Loucy (cell line): ENCODE results near the gene CXXC1.
"Not testable (repeated sequence)": the region's sequence is repeated elsewhere in the genome, so short reads cannot be mapped to it uniquely, and the experiment has no call there.

ENCODE experiments used
- H2AFZ ChIP-seq: fragments of 200-600 bp; sonication (generic); 2 replicates; pipeline ENCODE4 v1.6.0; 2016; ENCODE audit warnings: antibody characterized with exemption, mild to moderate bottlenecking, low read length, moderate library complexity
- H3F3A ChIP-seq: fragments of 200-600 bp; 2 replicates; pipeline ENCODE4 v1.6.0; 2016; ENCODE audit warnings: antibody characterized with exemption, low read depth, mild to moderate bottlenecking
- H3K27me3 ChIP-seq: fragments of 200-600 bp; sonication (generic); 2 replicates; pipeline ENCODE4 v1.6.1; 2014; ENCODE audit warnings: low read length, mild to moderate bottlenecking; ENCODE audit not compliant: insufficient read depth, poor library complexity, severe bottlenecking
- H3K36me3 ChIP-seq: fragments of 200-600 bp; sonication (generic); 2 replicates; pipeline ENCODE4 v1.6.1; 2016; ENCODE audit warnings: low read length; ENCODE audit not compliant: insufficient read depth
- H3K4me1 ChIP-seq: fragments of 200-600 bp; sonication (generic); 2 replicates; pipeline ENCODE4 v1.5.1; 2014; ENCODE audit warnings: low read length, mild to moderate bottlenecking; ENCODE audit not compliant: insufficient read depth, poor library complexity, severe bottlenecking
- H3K4me2 ChIP-seq: fragments of 200-600 bp; sonication (generic); 2 replicates; pipeline ENCODE4 v1.6.0; 2014; ENCODE audit warnings: antibody characterized with exemption, low read length, low read depth, mild to moderate bottlenecking; ENCODE audit not compliant: poor library complexity, severe bottlenecking
- H3K4me3 ChIP-seq: fragments of 200-600 bp; sonication (generic); 2 replicates; pipeline ENCODE4 v1.5.1; 2014; ENCODE audit warnings: low read length, mild to moderate bottlenecking, mixed read lengths; ENCODE audit not compliant: poor library complexity, severe bottlenecking
- H3K79me2 ChIP-seq: fragments of 200-600 bp; sonication (generic); 2 replicates; pipeline ENCODE4 v1.6.1; 2014; ENCODE audit warnings: low read length; ENCODE audit not compliant: insufficient read depth
- H3K9ac ChIP-seq: fragments of 200-600 bp; sonication (generic); 2 replicates; pipeline ENCODE4 v1.6.0; 2014; ENCODE audit warnings: mild to moderate bottlenecking, low read depth, low read length, moderate library complexity; ENCODE audit not compliant: poor library complexity, severe bottlenecking
- H3K9me2 ChIP-seq: fragments of 200-600 bp; sonication (generic); replicated peaks from 2 replicates; pipeline ENCODE4 v1.6.1; 2016; ENCODE audit warnings: low read depth, low read length, mixed read lengths
- H3K9me3 ChIP-seq: fragments of 200-600 bp; sonication (generic); 2 replicates; pipeline ENCODE4 v1.6.1; 2014; ENCODE audit warnings: mild to moderate bottlenecking, antibody characterized with exemption, low read length, low read depth; ENCODE audit not compliant: insufficient read depth
- H4K20me1 ChIP-seq: fragments of 200-600 bp; sonication (generic); 2 replicates; pipeline ENCODE4 v1.6.0; 2014; ENCODE audit warnings: antibody characterized with exemption, low read length, mild to moderate bottlenecking; ENCODE audit not compliant: insufficient read depth, poor library complexity, severe bottlenecking
- EZH2phosphoT487 ChIP-seq: fragments of 200-600 bp; IDR thresholded peaks from 2 replicates; pipeline ENCODE4 v1.6.1; 2018; ENCODE audit warnings: antibody characterized with exemption, mild to moderate bottlenecking, moderate library complexity, borderline replicate concordance
- TF ChIP-seq, protein P1 (sequence below): fragments of 200-600 bp; sonication (generic); conservative IDR thresholded peaks from 2 replicates; pipeline ENCODE4 v1.5.1; 2014; ENCODE audit warnings: mild to moderate bottlenecking, antibody characterized with exemption, low read length

The CXXC1 gene

DNA sequence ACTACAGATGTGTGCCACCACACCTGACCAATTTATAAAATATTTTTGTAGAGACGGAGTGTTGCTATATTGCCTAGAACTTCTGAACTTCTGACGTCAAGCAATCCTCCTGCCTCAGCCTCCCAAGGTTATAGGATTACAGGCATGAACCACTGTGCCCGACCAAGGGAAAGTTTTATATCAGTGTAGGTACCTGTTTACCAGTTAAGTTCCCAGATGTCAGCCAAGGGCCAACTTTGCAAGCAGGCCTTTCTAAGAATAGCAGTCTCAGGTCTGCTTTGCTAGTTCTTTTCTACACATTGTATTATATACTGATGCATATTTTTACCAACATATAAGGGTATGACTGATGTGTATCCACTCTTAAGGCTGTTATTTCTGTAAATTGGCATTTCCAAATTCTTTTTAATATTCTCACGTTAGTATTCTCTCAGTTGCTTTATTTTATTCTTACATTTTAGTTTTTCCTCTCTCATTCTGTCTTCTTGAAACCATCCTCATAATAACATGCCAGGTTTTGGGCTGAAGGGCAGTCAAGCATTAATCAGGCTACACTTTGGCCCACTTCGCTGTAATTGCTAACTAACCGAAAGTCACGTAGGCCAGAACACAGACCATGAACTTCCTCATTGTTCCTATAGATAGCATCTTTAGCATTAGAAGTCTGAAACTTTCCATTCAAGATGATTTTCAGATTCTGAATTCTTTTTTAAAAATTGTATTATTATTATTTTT lies 25.0 kb upstream of the CXXC1 start:
- Histone ChIP-seq H3K9ac (no peak overlapping the region), H3K36me3 (no peaks in the 10 kb centered on the region), H3K4me3 (no peak overlapping the region), H3K4me1 (peaks cover 7% of the 10 kb centered on the region), H3K4me2 (no peak overlapping the region), H3K79me2 (no peaks in the 10 kb centered on the region), H3K9me3 (no peaks in the 10 kb centered on the region), H3K9me2 (no peaks in the 10 kb centered on the region), H3K27me3 (peaks cover 20% of the 10 kb centered on the region), H3F3A (no peaks in the 10 kb centered on the region), H2AFZ (no peak overlapping the region), H4K20me1 (no peaks in the 10 kb centered on the region)
- TF ChIP-seq, protein P1, sequence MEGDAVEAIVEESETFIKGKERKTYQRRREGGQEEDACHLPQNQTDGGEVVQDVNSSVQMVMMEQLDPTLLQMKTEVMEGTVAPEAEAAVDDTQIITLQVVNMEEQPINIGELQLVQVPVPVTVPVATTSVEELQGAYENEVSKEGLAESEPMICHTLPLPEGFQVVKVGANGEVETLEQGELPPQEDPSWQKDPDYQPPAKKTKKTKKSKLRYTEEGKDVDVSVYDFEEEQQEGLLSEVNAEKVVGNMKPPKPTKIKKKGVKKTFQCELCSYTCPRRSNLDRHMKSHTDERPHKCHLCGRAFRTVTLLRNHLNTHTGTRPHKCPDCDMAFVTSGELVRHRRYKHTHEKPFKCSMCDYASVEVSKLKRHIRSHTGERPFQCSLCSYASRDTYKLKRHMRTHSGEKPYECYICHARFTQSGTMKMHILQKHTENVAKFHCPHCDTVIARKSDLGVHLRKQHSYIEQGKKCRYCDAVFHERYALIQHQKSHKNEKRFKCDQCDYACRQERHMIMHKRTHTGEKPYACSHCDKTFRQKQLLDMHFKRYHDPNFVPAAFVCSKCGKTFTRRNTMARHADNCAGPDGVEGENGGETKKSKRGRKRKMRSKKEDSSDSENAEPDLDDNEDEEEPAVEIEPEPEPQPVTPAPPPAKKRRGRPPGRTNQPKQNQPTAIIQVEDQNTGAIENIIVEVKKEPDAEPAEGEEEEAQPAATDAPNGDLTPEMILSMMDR = no peak
- TF ChIP-seq EZH2phosphoT487 = no peak

DNA sequence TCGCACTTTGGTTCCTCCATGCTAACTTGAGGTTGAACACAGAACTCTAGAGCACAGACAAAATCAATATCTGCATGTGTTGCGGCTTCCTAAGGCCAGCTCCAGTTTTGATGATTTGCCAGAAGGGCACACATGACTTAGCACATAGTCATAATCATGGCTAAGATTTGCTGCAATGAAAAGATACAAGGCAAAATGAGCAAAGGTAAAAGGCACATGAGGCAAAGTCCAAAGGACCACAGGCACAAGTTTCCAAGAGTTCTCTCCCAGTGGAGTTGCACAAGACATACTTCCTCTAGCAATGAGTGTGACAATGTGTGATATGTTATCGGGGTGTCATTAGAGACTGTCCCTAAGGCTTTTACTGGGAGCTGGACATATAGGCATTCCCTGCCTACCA lies 24.2 kb upstream of the CXXC1 start:
- Histone ChIP-seq H3K79me2 (no peaks in the 10 kb centered on the region), H3K4me1 (peaks cover 11% of the 10 kb centered on the region), H3K4me3 (no peak overlapping the region), H3F3A (no peaks in the 10 kb centered on the region), H3K9me2 (no peaks in the 10 kb centered on the region), H3K9ac (no peak overlapping the region), H3K4me2 (no peak overlapping the region), H3K9me3 (no peaks in the 10 kb centered on the region), H3K27me3 (peaks cover 16% of the 10 kb centered on the region), H4K20me1 (no peaks in the 10 kb centered on the region), H3K36me3 (no peaks in the 10 kb centered on the region), H2AFZ (no peak overlapping the region)
- TF ChIP-seq, protein P1 = no peak
- TF ChIP-seq EZH2phosphoT487 = no peak

DNA sequence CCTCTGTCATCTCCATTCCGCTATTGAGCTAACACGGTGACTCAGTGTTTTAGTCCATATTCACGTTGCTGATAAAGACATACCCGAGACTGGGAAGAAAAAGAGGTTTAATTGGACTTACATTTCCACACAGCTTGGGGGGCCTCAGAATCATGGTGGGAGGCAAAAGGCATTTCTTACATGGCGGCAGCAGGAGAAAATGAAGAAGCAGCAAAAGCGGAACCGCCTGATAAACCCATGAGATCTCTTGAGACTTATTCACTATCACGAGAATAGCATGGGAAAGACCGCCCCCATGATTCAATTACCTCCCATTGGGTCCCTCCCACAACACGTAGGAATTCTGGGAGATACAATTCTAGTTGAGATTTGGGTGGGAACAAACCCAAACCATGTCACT lies 22.6 kb upstream of the CXXC1 start:
- no peaks in the 10 kb centered on the region for H3K36me3 ChIP-seq
- no peak overlapping the region for H3K4me2 ChIP-seq
- H3K79me2 ChIP-seq = no peaks in the 10 kb centered on the region
- no peak overlapping the region for H3K4me3 ChIP-seq
- H4K20me1 ChIP-seq = no peaks in the 10 kb centered on the region
- no peak for TF ChIP-seq EZH2phosphoT487
- TF ChIP-seq, protein P1 = no peak
- peaks cover 9% of the 10 kb centered on the region for H3K27me3 ChIP-seq
- no peaks in the 10 kb centered on the region for H3K9me2 ChIP-seq
- H3K4me1 ChIP-seq = peaks cover 11% of the 10 kb centered on the region
- H2AFZ ChIP-seq = no peak overlapping the region
- H3K9me3 ChIP-seq = peaks cover 3% of the 10 kb centered on the region; the same call in 1 of the 2 replicates
- no peak overlapping the region for H3K9ac ChIP-seq
- no peaks in the 10 kb centered on the region for H3F3A ChIP-seq

DNA sequence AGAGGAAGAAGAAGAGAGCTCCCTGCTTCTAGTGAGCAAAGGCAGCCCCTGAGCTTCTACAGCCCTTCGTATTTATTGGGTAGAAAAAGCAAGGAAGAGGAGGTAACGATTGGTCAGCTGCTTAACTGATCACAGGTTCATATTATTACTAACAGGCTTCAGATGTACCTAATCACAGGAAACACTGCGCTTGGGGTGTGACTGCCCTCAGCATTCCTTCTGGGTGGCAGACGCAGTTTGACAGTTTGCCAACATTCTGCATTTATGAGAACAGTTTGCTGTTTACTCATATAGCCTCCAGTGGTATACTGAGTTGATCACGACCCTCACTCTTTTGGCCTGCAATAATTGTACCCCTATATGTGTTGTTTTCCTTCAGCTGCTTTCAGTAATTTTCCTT lies 21.4 kb upstream of the CXXC1 start:
- not testable (repeated sequence) for H3K4me3 ChIP-seq, H3K9me2 ChIP-seq, H3K9ac ChIP-seq, H3K9me3 ChIP-seq, H3K79me2 ChIP-seq, H3K27me3 ChIP-seq, H3F3A ChIP-seq, H2AFZ ChIP-seq, H3K36me3 ChIP-seq, H4K20me1 ChIP-seq
- peaks cover 11% of the 10 kb centered on the region for H3K4me1 ChIP-seq
- H3K4me2 ChIP-seq = peak overlapping the region; percentile 88
